A549 (cell line): ENCODE measurements around the gene TXNRD2. TPM values are rescaled to one million over a fixed set of nuclear protein-coding genes. Genes with fewer than 3 reads are reported as not detected.
A peak's percentile ranks its signal among the peaks of the same experiment; 100 is the strongest.

Experiments
- ATAC-seq, 2 experiments: fragments of 200-7000 bp in 1 of 2; fragments of >200 bp in 1 of 2; cut with Nextera tagmentation in 1 of 2; cut with Tn5 transposase in 1 of 2; 3 replicates each; pipeline versions ENCODE4 v1.8.0 to v1.9.1; 2018 to 2020; ENCODE audit warnings: mild to moderate bottlenecking in 1 of 2, moderate library complexity in 1 of 2
- CTCF ChIA-PET: fragments of 300-600 bp; sonication (Branson Sonifier 250); formaldehyde crosslinking; extraction: SDS; loops from one replicate; lab custom pipeline; 2021; ENCODE audit warnings: antibody characterized with exemption, inconsistent platforms; lab: Yijun Ruan, JAX
- POLR2A ChIA-PET: fragments of 350-600 bp; formaldehyde crosslinking; extraction: SDS; loops from one replicate; lab custom pipeline; 2021; ENCODE audit warnings: antibody characterized with exemption, inconsistent platforms; lab: Yijun Ruan, JAX
- DNase-seq, 2 experiments: peaks; one replicate each; pipeline versions ENCODE4 v3.0.0 to v3.0.0-alpha.2; 2011 to 2016; ENCODE audit warnings: low read depth in 1 of 2, low spot score in 1 of 2
- FAIRE-seq: peaks from 2 replicates; lab custom pipeline; 2011; peaks lifted over from hg19 to GRCh38; lab: Jason Lieb, UNC
- H3K27ac ChIP-seq, 2 experiments: fragments of >200 bp; sonication (Bioruptor Twin); formaldehyde crosslinking; 3 replicates each; pipeline ENCODE4 v1.5.1; 2016 to 2017
- H3K4me1 ChIP-seq: fragments of >200 bp; sonication (Bioruptor Twin); formaldehyde crosslinking; 3 replicates; pipeline ENCODE4 v1.6.1; 2016
- H3K4me2 ChIP-seq: fragments of >200 bp; sonication (Bioruptor Twin); formaldehyde crosslinking; 3 replicates; pipeline ENCODE4 v1.6.1; 2016
- H3K4me3 ChIP-seq: fragments of >200 bp; sonication (Bioruptor Twin); formaldehyde crosslinking; 3 replicates; pipeline ENCODE4 v1.5.1; 2016
- H3K9me3 ChIP-seq: fragments of >200 bp; sonication (Bioruptor Twin); formaldehyde crosslinking; 3 replicates; pipeline ENCODE4 v1.6.1; 2016
- BHLHE40 ChIP-seq: IDR thresholded peaks from 2 replicates; pipeline ENCODE4 v1.6.1; 2012; ENCODE audit warnings: low read depth, low read length, inconsistent platforms
- CEBPB ChIP-seq, 2 experiments: fragments of >200 bp in 1 of 2; sonication (Bioruptor Twin) in 1 of 2; formaldehyde crosslinking in 1 of 2; IDR thresholded peaks; 2 replicates each; pipeline ENCODE4 v1.6.1; 2012 to 2016
- CHD2 ChIP-seq: fragments of 150-350 bp; IDR thresholded peaks from 2 replicates; pipeline ENCODE4 v1.6.1; 2014; ENCODE audit warnings: low read length; ENCODE audit not compliant: partially characterized antibody
- CHD4 ChIP-seq: fragments of 200-600 bp; sonication (generic); IDR thresholded peaks from 2 replicates; pipeline ENCODE4 v1.6.1; 2016; ENCODE audit warnings: antibody characterized with exemption, mild to moderate bottlenecking, borderline replicate concordance
- EHF ChIP-seq: fragments of 250-450 bp; sonication (Bioruptor Pico); IDR thresholded peaks from 2 replicates; pipeline ENCODE4 v1.5.0; 2020; ENCODE audit warnings: mild to moderate bottlenecking
- EHMT2 ChIP-seq: fragments of 200-600 bp; sonication (generic); IDR thresholded peaks from 2 replicates; pipeline ENCODE4 v1.6.1; 2016; ENCODE audit warnings: antibody characterized with exemption, low read depth, mild to moderate bottlenecking, moderate library complexity
- FOSB ChIP-seq: fragments of 250-450 bp; sonication (Bioruptor Pico); IDR thresholded peaks from 2 replicates; pipeline ENCODE4 v1.5.0; 2020; ENCODE audit warnings: mild to moderate bottlenecking, moderate library complexity
- FOSL2 ChIP-seq, 2 experiments: fragments of 450-650 bp in 1 of 2; fragments of >200 bp in 1 of 2; sonication (Bioruptor Twin) in 1 of 2; formaldehyde crosslinking; IDR thresholded peaks; 2 replicates each; pipeline versions ENCODE4 v1.5.0 to v1.6.1; 2016 to 2020; ENCODE audit warnings: mild to moderate bottlenecking in 1 of 2, moderate library complexity in 1 of 2
- JUN ChIP-seq, 2 experiments: fragments of >200 bp; sonication (Bioruptor Twin); formaldehyde crosslinking; IDR thresholded peaks; 2 replicates in 1 of 2; 3 replicates in 1 of 2; pipeline ENCODE4 v1.6.1; 2016 to 2017
- MAZ ChIP-seq: fragments of 150-350 bp; IDR thresholded peaks from 2 replicates; pipeline ENCODE4 v1.6.1; 2014; ENCODE audit warnings: antibody characterized with exemption, low read depth, low read length, borderline replicate concordance
- MYC ChIP-seq: IDR thresholded peaks from 2 replicates; pipeline ENCODE4 v1.6.1; 2012; ENCODE audit warnings: mild to moderate bottlenecking, inconsistent platforms, low read length, improper control_type of control experiment, borderline replicate concordance
- NR3C1 ChIP-seq: fragments of >200 bp; sonication (Bioruptor Twin); formaldehyde crosslinking; IDR thresholded peaks from 3 replicates; pipeline ENCODE4 v1.6.1; 2017
- PHF8 ChIP-seq: fragments of 200-600 bp; sonication (generic); IDR thresholded peaks from 2 replicates; pipeline ENCODE4 v1.6.1; 2016; ENCODE audit warnings: low read depth, mild to moderate bottlenecking, antibody characterized with exemption, moderate library complexity, borderline replicate concordance
- POLR2AphosphoS2 ChIP-seq: conservative IDR thresholded peaks from 2 replicates; pipeline ENCODE4 v1.6.1; 2012; ENCODE audit warnings: low read length, improper control_type of control experiment, inconsistent platforms
- RAD21 ChIP-seq, 2 experiments: fragments of >200 bp in 1 of 2; sonication (Bioruptor Twin) in 1 of 2; formaldehyde crosslinking in 1 of 2; IDR thresholded peaks in 1 of 2; conservative IDR thresholded peaks in 1 of 2; 2 replicates in 1 of 2; 3 replicates in 1 of 2; pipeline ENCODE4 v1.6.1; 2012 to 2018; ENCODE audit warnings: inconsistent platforms in 1 of 2
- SMC3 ChIP-seq: fragments of >200 bp; sonication (Bioruptor Twin); formaldehyde crosslinking; IDR thresholded peaks from 3 replicates; pipeline ENCODE4 v1.6.1; 2018; ENCODE audit warnings: inconsistent platforms
- TFCP2L1 ChIP-seq: fragments of 250-450 bp; sonication (Bioruptor Pico); IDR thresholded peaks from 2 replicates; pipeline ENCODE4 v1.5.0; 2021; ENCODE audit warnings: mild to moderate bottlenecking
- WGBS: methylation state at CpG from one replicate; pipeline ENCODE4 v1.1.6; 2017; ENCODE audit errors: missing lambda C conversion rate; 5-methylcytosine and 5-hydroxymethylcytosine counted together
- polyA plus RNA-seq, 4 experiments: library from polyadenylated mRNA; depleted of rRNA in 3 of 4; stranded (reverse); fragments of >200 nt; fragmentation: RNase III in 1 of 4; extraction: RNeasy Plus Mini Kit Qiagen cat#74134 plus additional on column Dnase treatment in 1 of 4; gene quantifications; 2 replicates in 3 of 4; 3 replicates in 1 of 4; pipeline ENCODE4 v1.2.3, GENCODE V29; 2011 to 2017
- TF ChIP-seq, protein P1 (sequence below): fragments of 250-450 bp; sonication (Bioruptor Pico); IDR thresholded peaks from 2 replicates; pipeline ENCODE4 v1.5.0; 2021; ENCODE audit warnings: mild to moderate bottlenecking, moderate library complexity, borderline replicate concordance
- TF ChIP-seq, protein P2 (sequence below): fragments of 250-450 bp; sonication (Bioruptor Pico); IDR thresholded peaks from 2 replicates; pipeline ENCODE4 v1.5.0; 2020; ENCODE audit warnings: low read depth, mild to moderate bottlenecking, moderate library complexity
- TF ChIP-seq, protein P3 (sequence below): fragments of >200 bp; sonication (Bioruptor Twin); formaldehyde crosslinking; IDR thresholded peaks from 3 replicates; pipeline ENCODE4 v1.5.1; 2016

Gene TXNRD2
- polyA plus RNA-seq, 2 of the 4 experiments (the other 2 are of a cell fraction), result 16.3 to 25.6 TPM

DNA sequence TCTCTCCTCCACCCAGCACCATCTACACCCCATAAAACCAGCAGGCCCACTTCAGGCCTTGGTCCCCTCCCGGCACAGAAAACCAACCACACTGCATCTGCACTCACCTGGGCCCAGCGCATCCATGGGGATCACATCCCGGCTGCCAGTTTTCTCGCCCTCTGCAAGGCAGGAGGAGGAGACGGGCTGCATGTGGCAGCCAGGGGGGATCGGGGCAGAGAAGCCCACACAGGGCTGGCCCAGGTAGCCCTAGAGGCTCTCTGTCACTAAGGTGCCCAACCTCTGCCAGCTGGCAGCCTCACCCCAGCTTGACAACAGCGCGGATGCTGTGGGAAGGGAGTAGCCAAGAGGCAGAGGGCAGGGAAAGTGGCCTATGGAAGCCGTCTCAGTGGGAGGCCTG lies 30.6 kb upstream of the TXNRD2 start (continued):
- TF ChIP-seq BHLHE40 (no peak), NR3C1 (no peak), MYC (no peak), PHF8 (no peak)
- TF ChIP-seq, all 56 proteins: peak for 0

DNA sequence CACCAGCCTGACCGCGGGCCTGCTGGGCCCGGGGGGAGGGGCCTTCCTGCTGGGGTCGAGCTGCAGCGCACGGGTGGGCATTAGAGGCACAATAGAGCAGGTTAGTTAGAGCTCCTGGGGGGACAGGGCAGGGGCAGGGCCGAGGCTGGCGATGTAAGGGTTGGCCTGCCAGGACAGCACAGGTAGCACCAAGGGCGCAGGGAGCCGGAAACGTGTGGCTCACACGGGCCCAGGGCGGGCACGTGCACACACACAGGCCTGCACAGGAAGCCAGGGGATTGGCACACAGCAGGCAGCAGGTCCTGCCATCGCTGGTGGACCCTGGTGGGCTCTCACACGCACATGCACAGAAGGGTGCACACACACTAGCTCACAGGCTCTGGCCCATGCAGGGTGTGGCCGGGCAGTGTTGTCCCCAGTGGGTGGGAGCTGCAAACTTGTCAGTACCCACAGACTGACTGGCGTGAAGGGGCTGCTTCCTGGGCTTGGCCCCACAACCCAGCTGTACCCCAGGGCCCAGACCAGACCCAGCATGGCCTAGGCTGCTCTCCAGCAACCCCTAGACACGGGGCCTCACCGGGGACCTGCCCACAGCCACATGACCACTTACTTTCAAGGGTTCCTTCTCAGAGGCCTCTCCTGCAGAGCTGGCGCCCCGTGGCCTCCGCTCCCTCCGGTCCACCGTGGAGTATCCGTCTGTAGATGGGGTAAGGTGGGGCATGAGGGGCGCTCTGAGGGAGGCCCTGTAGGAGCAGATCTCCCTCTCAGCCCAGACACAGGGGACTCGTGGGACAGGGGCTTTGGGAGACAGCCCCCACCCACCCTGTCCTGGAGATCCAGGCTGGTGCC lies 29.9 kb upstream of the TXNRD2 start:
- Histone ChIP-seq H3K9me3 (no peaks in the 10 kb centered on the region), H3K4me1 (peaks cover 5% of the 10 kb centered on the region; the same call in 1 of the 3 replicates), H3K27ac (no peak overlapping the region), H3K4me2 (no peak overlapping the region), H3K4me3 (no peak overlapping the region)
- TF ChIP-seq, protein P1, sequence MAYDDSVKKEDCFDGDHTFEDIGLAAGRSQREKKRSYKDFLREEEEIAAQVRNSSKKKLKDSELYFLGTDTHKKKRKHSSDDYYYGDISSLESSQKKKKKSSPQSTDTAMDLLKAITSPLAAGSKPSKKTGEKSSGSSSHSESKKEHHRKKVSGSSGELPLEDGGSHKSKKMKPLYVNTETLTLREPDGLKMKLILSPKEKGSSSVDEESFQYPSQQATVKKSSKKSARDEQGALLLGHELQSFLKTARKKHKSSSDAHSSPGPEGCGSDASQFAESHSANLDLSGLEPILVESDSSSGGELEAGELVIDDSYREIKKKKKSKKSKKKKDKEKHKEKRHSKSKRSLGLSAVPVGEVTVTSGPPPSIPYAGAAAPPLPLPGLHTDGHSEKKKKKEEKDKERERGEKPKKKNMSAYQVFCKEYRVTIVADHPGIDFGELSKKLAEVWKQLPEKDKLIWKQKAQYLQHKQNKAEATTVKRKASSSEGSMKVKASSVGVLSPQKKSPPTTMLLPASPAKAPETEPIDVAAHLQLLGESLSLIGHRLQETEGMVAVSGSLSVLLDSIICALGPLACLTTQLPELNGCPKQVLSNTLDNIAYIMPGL (CRISPR knock-in tag), result no peak
- TF ChIP-seq EHF (CRISPR knock-in tag) (no peak), POLR2AphosphoS2 (no peak), MAZ (no peak), CEBPB (IDR thresholded peaks at IDR 0.05) (no peak), FOSB (CRISPR knock-in tag) (no peak), CHD2 (no peak), EHMT2 (no peak)
- POLR2A ChIA-PET, result no interaction called here
- no peak for DNase-seq
- 78% methylated on average over 6 of the region's 28 CpGs for WGBS
- FAIRE-seq, result no peak
- CTCF ChIA-PET, result interaction anchor here (0.8 to 7.7 kb wide), 17 partner anchors 8 to 241 kb away, joined by 3 to 89 read pairs (median 4); partner anchors contain the start of gene RANBP1
- ATAC-seq, result peak in 1 of 2 experiments; percentile 3; a peak in 3 of 6 replicates

DNA sequence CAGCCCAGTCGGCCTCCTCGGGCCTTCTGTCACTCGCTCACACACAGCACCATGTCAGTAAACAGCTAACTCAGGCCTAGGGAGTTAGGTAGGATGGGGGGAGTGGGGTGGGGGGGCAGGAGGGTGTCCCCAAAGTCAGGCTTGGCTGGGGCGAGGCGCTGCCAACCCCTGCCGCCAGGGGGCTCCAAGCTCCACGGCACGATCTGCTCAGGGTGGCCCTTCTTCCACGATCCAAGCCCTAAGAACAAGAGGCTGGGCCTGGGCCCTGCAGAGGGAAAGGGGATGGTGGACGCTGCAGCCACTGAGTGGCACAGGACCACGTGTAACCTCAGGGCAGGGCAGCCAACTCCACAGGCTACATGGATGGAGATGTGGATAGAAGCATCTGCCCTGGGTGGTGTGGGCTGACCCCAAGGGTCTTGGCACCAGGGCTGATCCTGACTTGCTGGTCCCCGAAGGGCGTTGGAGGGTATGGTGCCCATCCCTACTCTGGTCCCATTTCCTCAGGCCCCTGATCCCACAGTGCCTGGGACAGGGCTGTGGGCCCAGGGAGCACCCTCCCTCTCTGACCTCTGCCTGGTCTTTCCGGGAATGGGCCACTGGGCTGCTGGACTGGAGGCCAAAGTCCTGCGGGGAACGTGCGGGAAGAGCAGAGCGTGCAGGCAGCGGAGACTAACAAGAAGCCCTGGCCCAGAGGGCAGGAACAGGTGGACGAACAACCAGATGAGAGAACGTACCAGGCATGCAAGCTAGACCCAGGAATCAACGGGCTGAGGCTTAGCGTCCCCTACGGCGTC lies 29.1 kb upstream of the TXNRD2 start:
- DNase-seq (peak; percentile 57 to 62), FAIRE-seq (no peak), ATAC-seq (peak; percentile 44 to 79)
- ChIA-PET POLR2A (no interaction called here), CTCF (interaction anchor here (0.7 to 7.7 kb wide), 23 partner anchors 8 to 240 kb away, joined by 3 to 89 read pairs (median 4); no protein-coding TSS in a partner anchor)
- no peaks in the 10 kb centered on the region for H3K9me3 ChIP-seq
- H3K4me2 ChIP-seq, result no peak overlapping the region
- TF ChIP-seq CHD4 (no peak), RAD21 (conservative IDR thresholded peaks at IDR 0.05 in 1 of 2, IDR thresholded peaks at IDR 0.05 in 1 of 2) (peak; percentile 72 to 76), FOSL2 (IDR thresholded peaks at IDR 0.05) (no peak), FOSL2 (CRISPR knock-in tag; IDR thresholded peaks at IDR 0.05) (no peak), JUN (IDR thresholded peaks at IDR 0.05) (no peak), PHF8 (no peak), SMC3 (peak; percentile 65), TFCP2L1 (CRISPR knock-in tag) (no peak)
- TF ChIP-seq, protein P2, sequence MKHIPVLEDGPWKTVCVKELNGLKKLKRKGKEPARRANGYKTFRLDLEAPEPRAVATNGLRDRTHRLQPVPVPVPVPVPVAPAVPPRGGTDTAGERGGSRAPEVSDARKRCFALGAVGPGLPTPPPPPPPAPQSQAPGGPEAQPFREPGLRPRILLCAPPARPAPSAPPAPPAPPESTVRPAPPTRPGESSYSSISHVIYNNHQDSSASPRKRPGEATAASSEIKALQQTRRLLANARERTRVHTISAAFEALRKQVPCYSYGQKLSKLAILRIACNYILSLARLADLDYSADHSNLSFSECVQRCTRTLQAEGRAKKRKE (CRISPR knock-in tag), result no peak
- TF ChIP-seq, protein P3, sequence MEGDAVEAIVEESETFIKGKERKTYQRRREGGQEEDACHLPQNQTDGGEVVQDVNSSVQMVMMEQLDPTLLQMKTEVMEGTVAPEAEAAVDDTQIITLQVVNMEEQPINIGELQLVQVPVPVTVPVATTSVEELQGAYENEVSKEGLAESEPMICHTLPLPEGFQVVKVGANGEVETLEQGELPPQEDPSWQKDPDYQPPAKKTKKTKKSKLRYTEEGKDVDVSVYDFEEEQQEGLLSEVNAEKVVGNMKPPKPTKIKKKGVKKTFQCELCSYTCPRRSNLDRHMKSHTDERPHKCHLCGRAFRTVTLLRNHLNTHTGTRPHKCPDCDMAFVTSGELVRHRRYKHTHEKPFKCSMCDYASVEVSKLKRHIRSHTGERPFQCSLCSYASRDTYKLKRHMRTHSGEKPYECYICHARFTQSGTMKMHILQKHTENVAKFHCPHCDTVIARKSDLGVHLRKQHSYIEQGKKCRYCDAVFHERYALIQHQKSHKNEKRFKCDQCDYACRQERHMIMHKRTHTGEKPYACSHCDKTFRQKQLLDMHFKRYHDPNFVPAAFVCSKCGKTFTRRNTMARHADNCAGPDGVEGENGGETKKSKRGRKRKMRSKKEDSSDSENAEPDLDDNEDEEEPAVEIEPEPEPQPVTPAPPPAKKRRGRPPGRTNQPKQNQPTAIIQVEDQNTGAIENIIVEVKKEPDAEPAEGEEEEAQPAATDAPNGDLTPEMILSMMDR, result peak; percentile 70
- H3K4me3 ChIP-seq, result no peak overlapping the region
- 63% methylated on average over 17 of the region's 25 CpGs for WGBS
- no peak overlapping the region for H3K27ac ChIP-seq
- peaks cover 5% of the 10 kb centered on the region; the same call in 1 of the 3 replicates for H3K4me1 ChIP-seq
